NCI-H82 (cell line): ENCODE data around the gene PAF1.
"Not testable (repeated sequence)": the region's sequence is repeated elsewhere in the genome, so short reads cannot be mapped to it uniquely, and the experiment has no call there.

Experiments used
- DNase-seq: peaks from one replicate; lab custom pipeline; 2025; lab: John Stamatoyannopoulos, UW

PAF1 gene

DNA sequence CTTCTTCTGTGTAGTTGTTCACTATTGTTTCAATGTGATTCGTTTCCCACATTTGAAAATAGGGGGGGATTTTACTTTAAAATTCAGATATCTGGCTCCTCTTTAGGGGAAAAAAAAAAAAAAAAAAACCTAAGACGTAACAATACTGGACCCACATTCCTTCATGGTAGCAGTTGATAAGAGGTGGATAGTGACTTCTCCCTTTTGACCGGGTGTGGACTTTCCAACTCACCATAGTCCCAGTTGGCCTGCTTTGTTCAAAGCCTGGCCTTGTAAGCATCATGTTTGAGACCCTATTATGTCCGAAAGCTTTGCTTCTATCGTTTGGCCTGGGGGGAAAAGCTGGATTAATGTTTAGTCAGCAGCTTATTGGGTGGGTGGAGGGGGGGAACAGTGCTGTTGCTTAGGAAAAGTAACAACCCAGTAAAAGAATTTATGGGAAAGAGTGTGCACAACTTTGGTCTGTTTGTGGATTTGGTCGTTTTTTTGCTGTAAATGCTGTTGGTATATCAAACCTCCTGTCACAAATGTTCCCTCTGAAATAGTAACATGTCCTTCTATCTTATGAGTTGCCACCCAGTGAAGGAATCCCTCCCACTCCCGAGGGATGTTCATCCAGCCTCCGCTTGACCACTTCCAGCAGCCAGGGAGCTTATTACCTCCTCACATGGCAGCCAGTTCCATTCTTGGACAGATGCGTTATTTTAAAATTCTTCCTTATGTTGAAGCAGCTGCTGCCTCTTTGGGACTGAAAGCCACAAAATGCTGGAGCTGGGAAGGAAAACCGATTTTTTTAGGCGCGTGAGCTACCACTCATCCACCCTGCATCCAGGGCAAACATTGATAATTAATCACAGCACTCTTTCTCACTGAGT lies 38.3 kb downstream of the PAF1 start:
- DNase-seq, result no peak

DNA sequence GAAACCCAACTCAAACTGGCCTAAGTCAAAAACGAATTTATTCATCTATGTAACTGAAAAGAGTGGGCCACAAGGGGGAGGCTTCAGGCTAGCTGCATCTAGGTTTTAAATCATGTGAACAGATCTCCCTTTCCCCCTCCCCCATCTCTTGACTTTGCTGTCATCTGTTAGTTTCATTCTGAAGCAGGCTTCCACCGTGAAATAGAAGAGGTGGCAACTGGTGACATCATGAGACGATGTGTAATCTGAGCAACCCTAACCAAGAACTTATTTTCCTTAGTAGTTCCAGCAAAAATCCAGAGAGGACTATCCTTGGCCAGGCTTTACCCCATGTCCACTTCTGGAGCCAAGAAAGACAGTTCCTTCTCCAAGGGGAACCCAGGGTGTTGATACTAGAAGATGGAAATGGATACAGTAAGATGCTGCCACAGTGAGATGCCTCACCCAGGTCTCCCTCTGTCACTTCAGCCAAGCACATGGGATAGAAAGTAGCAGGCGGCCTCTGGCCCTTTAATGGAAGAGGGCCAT lies 39.3 kb downstream of the PAF1 start:
- DNase-seq, result no peak

DNA sequence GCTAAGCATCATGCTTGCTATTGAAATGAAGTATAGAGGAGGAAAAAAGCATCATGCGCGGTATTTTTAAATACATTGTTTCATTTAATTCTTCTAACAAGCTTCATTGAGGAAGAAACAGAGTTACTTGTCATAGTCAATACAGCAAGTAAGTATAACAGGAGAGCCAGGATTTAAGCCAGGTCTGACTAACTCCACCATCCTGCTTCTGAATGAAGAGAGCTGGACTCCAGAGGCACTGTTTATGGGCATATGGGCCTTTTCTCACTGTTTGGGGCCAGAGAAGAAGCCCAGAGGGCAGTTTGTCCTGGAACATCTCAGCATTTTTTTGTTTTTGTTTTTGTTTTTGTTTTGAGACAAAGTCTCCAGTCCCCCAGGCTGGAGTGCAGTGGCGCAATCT lies 40.8 kb downstream of the PAF1 start:
- no peak for DNase-seq

DNA sequence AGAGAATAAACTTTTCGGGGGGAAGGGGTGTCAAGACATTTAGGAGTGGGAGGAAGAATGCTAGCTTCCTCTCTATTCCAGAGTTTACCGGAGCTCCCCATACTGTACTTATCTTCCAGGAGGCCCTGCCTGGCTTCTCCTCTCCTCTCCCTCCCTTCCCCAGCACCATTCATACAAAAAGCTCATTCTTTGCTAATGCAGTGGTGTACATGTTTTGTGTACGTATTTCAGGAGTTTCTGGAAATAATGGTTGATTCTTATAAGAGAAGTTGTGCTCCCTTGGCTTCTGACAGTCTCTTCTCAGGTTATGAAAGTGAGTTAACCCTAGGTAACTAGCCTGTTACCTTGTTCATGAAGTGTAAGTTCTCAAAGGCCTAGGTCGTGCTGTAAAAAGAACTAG lies 41.6 kb downstream of the PAF1 start:
- DNase-seq, result no peak

DNA sequence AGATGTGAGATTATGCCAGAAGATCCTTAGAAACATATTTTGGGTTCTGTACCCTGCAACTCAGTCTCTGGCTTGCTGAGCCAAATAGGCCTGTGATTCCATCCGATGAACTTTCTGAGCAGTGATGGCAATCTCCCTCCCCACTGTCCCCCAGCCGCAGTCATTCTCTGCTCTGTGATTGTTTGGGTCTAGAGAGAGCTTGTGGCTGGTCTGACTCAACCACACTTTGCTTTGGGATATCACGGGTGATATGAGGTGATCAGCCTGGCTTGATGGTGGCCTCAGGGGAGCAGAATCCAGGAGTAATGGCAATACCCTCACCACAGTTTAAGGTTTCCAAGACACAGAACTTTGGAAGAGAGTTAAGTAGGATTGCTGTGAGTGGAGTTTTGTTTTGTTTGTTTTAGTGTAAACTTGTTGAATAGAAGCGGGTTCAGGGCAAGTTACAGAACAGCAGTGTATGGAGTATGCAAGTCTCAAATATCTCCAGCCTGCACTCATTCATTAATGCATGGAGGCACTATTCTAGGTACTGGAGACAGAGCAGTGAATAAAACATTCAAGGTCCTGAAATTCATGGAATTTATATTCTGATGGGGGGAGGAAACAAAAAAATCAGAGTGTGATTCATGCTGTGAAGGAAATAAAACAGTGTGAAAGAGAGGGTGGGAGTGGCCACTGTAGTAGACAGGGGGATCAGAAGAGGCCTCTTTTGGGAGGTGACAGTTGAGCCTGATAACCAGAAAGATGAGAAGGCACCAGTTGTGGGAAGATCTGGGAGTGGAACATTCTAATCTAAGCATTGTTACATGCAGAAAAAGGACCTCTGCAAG lies 43.4 kb downstream of the PAF1 start:
- no peak for DNase-seq

DNA sequence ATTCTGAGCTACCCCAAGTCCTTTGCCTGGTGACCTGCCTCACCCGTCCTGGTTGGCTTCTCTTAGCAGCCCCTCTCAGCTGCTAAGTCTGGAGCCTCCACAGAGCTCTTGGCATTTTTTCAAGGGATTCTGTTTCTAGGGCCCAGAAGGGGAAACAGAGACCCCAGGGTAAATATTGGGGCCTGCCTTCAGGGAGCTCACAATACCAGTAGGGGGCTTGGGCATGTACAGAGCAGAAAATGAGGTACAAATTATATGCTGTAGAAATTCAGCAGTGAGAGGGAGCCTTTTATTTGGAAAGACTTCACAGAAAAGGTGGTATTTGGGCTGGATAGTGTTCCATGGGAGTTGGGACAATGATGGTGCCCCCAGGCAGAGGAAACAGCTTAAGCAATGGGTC lies 45.0 kb downstream of the PAF1 start:
- no peak for DNase-seq

DNA sequence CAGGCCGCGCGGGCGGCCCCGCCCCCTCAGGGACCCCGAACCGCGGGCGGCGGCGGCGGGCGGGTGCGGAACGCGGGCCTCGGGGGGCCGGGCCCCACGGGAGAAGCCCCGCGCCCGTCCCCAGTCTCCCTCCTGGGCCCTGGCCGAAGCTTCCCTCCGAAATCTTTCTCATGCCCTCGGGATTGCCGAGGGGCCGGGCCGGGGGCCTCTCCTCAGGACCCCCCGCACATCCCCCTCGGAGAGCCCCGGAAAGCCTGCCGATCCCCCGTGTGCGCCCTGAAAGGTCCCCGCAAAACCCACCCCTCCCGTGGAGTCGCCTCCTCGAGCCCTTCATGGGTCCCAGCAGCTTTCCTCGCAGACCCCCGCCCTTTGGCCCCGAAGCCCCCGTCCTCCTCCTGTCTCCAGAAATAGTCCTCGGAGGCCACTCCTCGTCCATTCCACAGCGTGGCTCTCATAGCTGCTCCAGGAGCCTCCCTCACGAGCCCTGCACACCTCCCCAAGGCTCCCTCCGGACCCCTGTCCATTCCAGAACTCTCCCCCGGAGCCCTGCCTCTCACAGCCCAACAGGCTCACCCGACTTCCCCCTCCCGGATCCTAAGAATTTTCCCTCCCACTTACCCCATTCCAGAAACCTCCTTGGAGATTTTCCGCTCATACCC lies 48.1 kb downstream of the PAF1 start:
- peak; percentile 41 for DNase-seq

DNA sequence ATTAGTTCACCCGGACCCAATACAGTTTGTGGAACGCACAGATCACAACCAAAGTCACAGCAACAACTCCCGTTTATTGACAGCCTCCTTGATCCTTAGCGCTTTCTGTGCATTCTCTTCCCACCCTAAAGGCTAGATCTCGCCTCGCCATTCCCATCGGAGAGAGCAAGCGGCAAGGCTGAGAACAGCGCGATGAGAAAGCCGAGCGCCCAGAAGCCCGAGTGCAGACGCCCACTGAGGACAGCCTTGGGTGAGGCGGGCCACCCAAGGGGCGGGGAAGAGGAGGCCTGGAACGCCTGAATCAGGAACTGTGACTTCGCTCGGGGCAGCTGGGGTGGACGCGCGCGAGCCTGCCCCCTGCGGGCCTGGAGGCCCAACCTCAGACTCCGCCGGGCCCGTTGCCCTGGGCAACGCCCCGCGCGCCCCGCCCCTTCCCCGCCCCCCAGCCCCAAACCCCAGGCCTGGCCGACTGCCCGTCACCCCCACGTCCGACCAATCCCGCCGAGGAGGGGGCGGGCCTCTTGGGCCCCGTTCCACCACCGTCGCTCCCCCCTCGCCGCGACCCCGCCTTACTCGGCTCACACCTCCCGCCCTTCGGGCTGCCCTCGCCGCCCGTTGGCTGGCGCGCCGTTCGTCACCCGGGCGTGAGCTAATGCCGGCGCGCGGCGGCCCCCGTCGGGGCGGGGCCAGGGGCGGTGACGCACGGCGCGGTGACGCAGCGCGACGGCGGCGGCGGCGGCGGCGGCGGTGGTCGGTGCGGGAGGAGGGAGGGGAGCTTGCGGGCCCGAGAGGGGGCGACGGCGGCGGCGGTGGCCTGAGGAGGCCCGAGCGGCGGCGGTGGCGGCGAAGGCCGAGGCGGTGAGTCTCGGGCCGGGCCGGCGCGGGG lies 48.9 kb downstream of the PAF1 start, which contains the start of gene SAMD4B:
Gene SAMD4B, plus strand, starts transcription at position 703 of the 886 bp plus-strand sequence. CDS start 14,473 bp downstream, outside the sequence.
- DNase-seq, result peak; percentile 100

DNA sequence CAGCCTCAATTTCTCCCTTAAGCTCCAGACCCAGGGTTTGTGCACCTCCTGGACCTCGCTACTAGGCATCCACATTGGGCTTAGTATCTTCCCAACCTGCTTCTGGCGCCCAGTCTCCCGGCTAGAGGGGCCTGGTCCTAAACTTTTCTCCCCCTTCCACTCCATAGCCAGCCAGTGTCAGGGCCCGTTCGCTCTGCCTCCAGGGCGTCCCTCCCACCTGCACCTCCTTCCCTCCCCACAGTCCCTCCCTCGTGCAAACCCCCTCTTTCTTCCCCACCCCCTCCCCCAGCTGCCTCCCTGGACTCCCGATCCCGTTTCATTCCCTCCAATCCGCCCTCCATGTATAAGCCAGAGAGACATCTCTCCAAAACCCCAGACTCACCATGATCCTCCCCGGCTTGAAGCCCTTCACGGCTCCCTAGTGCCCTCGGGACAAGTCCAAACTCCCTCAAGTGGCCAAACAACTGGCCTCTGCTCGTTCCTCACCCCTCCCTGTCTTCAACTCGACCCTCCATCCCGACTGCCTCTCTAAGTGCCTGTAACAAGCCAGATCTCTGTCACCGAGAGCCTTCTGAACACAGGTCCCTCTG lies 49.7 kb downstream of the PAF1 start:
- peak; percentile 68 for DNase-seq

DNA sequence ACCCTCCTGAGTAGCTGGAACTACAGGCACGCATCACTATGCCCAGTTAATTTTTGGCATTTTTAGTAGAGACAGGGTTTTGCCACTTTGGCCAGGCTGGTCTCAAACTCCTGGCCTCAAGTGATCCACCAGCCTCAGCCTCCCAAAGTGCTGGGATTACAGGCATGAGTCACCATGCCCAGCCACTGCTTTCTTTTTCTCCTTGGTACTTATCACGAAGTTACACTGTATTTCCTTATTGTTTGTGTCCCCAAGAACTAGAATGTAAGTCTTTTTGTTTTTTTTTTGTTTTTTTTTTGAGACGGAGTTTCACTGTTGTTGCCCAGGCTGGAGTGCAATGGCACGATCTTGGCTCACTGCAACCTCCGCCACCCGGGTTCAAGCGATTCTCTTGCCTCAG lies 50.8 kb downstream of the PAF1 start:
- DNase-seq, result not testable (repeated sequence)

DNA sequence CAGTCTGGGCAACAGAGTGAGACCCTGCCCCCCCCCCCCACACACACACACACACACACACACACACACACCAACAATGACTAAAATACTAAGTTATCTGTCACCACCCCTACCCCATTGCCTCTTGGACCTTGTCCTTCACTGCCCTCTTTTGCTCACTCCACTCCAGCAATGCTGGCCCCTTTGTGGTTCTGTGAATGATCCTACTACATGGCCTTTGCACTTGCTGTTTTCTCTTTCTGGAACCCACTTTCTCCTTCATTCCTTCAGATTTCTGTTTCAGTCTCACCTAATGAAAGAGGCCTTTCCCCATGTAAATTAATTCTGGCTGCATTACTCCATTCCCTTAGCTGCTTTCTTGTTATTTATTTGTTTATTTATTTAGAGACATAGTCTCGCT lies 51.2 kb downstream of the PAF1 start:
- no peak for DNase-seq

DNA sequence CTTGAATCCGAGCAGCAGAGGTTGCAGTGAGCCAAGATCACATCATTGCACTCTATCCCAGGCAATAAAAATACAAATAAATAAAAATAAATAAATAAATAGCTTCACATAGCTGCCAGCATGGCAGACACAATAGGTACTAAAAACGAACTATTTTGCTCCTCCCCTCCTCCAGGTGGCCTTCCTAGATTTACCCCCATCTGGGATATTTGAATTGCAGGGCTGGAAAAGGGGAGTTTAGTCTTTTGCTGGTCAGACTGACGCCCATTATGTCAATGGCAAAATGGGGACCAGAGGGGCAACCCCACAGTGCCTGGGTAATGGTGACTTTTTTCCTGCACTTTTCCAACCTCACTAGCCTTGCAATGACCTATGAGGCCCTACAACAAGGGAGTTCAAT lies 54.4 kb downstream of the PAF1 start:
- no peak for DNase-seq
